IPS DF 4.7 (cell line): ENCODE measurements around the gene GLIPR1.
"Not testable (repeated sequence)": the region's sequence is repeated elsewhere in the genome, so short reads cannot be mapped to it uniquely, and the experiment has no call there.

Source experiments
- DNase-seq: peaks from one replicate; pipeline ENCODE4 v3.0.0-alpha.2; 2013; ENCODE audit warnings: low spot score; ENCODE audit errors: extremely low read depth

The GLIPR1 gene

DNA sequence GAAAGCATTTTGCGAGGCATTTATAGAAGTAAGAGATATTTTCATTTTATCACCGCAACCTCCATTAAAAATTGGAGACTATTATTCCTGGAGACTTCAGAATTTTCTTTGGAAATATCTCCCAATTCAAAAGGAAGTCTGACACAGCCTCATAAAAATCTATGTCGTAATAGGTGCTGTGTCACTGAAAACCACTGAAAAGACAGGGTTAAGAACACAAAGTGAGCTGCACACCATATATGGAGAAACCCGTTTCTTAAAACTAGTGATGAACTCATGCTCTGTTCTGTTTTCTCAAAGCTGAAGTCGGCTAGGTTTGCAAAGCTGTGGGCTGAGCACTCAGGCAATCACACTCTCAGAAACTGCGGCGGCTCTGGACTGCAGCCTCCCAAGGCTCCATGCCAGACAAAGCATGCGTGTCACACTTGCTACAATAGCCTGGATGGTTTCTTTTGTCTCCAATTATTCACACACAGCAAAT lies at the start of gene GLIPR1:
GLIPR1 (plus strand) TSS at position 287 of the 481 bp plus-strand sequence; CDS start at position 413, 126 bp downstream.
- DNase-seq = no peak

- no peak for DNase-seq
Measured at GRCh38 chr12:75432924-75433323, 47.6 kb upstream of the GLIPR1 start.

- no peak for DNase-seq
Measured at GRCh38 chr12:75437564-75437963, 43.0 kb upstream of the GLIPR1 start.

- no peak for DNase-seq
Measured at GRCh38 chr12:75438059-75438754, 42.3 kb upstream of the GLIPR1 start.

DNA sequence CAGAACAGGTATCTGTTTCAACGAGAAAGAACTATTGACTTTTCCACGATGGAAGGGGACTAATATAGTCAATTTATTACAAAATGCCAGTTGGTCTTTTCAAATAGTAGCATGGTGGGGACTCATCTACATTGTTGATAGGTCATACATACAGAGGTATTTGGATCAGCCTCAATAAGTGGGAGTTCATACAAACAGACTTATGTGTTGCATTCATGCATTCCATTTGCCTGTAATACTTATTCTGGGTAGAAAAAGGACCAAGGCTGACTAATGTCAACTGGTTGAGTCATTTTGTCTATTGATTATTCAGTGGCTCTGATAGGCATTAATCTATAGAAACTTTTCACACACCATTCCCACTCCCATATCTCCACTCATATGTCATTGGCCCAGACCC lies 41.5 kb upstream of the GLIPR1 start:
- no peak for DNase-seq

GRCh38 chr12:75439930-75440329 lies 40.6 kb upstream of the GLIPR1 start:
- no peak for DNase-seq

DNA sequence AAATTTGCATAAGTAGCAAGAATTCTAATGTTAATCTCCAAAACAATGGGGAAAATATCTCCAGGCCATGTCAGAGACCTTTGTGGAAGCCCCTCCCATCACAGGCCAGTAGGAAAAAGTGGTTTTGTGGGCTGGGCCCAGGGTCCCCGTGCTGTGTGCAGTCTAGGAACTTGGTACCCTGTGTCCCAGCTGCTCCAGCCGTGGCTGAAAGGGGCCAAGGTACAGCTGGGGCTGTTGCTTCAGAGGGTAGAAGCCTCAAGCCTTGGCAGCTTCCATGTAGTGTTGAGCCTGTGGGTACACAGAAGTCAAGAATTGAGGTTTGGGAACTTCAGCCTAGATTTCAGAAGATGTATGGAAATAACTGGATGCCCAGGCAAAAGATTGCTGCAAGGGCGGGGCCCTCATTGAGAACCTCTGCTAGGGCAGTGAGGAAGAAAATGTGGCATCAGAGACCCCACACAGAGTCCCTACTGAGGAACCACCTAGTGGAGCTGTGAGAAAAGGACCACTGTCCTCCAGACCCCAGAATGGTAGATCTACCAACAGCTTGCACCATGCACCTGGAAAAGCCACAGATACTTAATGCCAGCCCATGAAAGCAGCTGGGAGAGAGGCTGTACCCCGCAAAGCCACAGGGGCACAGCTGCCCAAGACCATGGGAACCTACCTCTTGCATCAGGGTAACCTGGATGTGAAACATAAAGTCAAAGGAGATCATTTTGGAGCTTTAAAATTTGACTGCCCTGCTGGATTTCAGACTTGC lies 38.7 kb upstream of the GLIPR1 start:
- DNase-seq = not testable (repeated sequence)

- not testable (repeated sequence) for DNase-seq
Measured at GRCh38 chr12:75442454-75442853, 38.1 kb upstream of the GLIPR1 start.

DNA sequence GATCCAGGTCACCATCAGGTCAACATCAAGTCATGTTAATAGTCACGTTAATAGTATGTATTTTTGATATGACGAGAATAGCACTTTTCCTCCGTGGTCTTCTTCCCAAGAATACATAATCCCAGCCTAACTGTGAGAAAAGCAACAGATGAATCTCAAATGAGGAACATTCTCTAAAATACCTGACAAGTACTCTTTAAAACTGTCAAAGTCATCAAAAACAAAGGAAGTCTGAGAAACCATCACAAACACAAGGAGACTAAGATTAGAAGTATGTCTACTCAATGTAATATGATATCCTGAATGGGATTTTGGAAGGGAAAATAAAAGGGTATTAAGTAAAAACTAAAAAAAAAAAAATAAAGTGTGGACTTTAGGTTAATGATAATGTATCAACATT lies 36.8 kb upstream of the GLIPR1 start:
- no peak for DNase-seq

- DNase-seq = no peak
Measured at GRCh38 chr12:75444429-75445136, 36.0 kb upstream of the GLIPR1 start.

DNA sequence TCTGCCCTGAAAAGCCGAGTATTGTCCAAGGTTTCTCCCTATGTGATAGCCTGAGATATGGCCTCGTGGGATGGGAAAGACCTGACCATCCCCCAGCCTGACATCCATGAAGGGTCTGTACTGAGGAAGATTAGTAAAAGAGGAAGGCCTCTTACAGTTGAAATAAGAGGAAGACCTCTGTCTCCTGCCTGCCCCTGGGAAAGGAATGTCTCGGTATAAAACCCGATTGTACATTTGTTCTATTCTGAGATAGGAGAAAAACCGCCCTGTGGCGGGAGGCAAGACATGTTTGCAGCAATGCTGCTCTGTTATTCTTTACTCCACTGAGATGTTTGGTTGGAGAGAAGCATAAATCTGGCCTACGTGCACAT lies 35.4 kb upstream of the GLIPR1 start:
- not testable (repeated sequence) for DNase-seq

GRCh38 chr12:75446857-75447256 lies 33.7 kb upstream of the GLIPR1 start:
- DNase-seq = no peak

DNA sequence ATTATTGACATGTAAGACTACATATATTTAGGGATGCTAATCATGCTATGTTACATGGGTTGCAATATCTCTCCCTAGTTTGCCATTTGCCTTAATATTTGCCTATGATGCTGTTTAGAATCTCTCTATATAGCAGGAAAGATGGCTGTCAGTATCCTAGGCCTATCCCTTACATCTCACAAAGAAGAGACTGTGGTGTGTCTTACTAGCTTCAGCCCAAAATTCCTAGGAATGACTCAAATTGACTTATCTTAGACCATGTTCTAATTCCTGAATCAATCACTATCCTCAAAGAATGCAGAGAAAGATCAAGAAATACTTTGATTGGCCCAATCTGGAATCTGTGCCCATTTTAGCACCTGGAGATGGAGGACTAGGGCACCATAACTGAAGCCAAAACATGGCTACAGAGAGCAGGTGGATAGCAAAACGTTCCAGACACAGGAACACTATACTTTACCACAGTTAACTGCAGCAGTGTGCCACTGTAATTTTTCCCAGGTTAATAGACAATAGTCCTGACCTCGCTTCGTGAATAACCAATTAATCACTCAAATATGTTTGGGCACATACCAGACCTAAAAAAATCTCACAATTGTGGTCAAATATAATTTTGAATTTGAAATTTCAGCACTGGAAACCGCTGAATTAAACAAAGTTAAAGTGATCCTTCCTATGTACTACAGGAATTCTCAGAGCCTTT lies 32.7 kb upstream of the GLIPR1 start:
- no peak for DNase-seq

GRCh38 chr12:75452675-75453330 lies 27.8 kb upstream of the GLIPR1 start:
- DNase-seq = no peak

- DNase-seq = no peak
Measured at GRCh38 chr12:75455839-75456238, 24.7 kb upstream of the GLIPR1 start.

GRCh38 chr12:75457191-75457590 lies 23.4 kb upstream of the GLIPR1 start:
- DNase-seq = no peak

- not testable (repeated sequence) for DNase-seq
Measured at GRCh38 chr12:75457866-75458265, 22.7 kb upstream of the GLIPR1 start.

DNA sequence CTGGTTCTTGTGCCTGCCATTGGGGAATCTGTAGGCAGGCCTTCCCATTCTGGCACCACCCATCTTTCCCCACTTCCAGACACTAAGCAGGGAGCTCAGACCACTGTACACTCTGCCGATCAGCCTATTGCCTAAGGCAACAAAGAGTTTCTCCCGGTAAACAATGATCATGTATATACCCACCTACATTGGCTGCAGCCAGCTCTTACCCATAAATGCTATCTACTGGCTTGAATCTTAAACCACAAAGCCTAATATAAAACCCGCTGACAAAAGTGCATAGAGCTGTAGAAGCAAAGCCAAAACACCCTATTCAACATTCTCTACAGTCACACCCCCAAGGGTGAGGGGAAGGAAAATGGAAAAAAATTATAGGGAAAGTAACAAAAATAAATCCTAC lies 20.8 kb upstream of the GLIPR1 start:
- no peak for DNase-seq

GRCh38 chr12:75460204-75460603 lies 20.4 kb upstream of the GLIPR1 start:
- DNase-seq = no peak

DNA sequence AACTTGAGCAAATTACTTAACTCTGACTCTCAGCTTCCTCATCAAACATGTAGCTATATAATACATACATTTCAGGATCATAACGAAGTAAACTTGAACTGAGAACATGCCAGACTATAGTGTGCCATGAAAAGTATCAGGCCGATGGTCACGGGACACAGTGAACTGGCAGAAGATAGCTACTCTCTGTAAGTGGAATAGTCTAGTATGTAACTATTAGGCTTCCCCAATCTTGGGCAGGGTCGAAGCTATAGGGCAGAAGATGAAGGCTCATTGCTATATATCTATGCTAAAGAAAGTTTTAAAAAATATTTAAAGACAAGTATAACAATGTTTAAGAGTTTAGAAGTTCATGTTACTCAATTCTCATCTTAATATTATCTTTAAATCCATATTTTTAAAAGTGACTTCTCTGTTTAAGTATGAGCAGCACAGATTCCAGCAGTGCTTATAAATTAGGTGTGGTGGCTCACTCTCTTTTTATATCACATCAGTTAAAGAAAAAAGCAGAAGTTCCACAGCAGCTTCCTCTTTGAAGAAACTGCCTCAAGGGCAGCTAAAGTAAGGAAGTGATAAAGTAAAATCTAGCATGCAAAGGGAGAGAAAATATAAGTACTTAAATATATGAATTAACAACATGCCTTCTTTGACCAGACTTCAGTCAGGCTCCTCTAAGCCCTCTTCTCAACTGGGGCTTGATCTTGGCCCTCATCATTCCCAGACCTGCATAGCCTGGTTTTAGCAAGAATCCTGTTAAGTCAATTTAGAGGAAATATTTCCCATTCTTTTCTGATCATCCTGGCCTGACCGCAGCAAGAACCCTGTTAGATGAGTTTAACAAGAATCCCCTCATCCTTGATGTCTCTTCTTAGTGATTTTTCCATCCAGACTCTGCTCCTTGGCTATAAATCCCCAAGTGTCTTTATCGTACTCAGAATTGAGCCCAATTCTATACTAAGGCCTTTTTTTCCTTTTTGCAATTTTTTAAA lies 8.4 kb upstream of the GLIPR1 start:
- DNase-seq = no peak
